GM13976 (cell line): ENCODE measurements around the gene ZSCAN29.

Experiments used
- DNase-seq: peaks from one replicate; pipeline ENCODE4 v3.0.0; 2012; ENCODE audit warnings: low spot score
- CTCF ChIP-seq: IDR thresholded peaks from 2 replicates; pipeline ENCODE4 v1.5.1; 2012; ENCODE audit warnings: borderline replicate concordance, mild to moderate bottlenecking; ENCODE audit not compliant: insufficient read depth; ENCODE audit errors: extremely low read depth, missing control alignments, control extremely low read depth
- in situ Hi-C: fragments of 300-500 bp; cut with MboI; formaldehyde crosslinking; loops from one replicate; pipeline ENCODE4 v1.12.0; 2022; ENCODE audit warnings: low sequenced_read_pairs, mixed read lengths, inconsistent platforms; ENCODE audit not compliant: unreplicated experiment

ZSCAN29 gene

GRCh38 chr15:43383070-43383469, 12.2 kb upstream of the ZSCAN29 start:
- TF ChIP-seq CTCF, result no peak
- DNase-seq, result peak; percentile 19
- in situ Hi-C loops, result no loop called here

GRCh38 chr15:43382310-43382709, 11.5 kb upstream of the ZSCAN29 start:
- in situ Hi-C loops, result no loop called here
- no peak for DNase-seq
- no peak for TF ChIP-seq CTCF

GRCh38 chr15:43378601-43379000, 7.8 kb upstream of the ZSCAN29 start:
- no peak for TF ChIP-seq CTCF
- in situ Hi-C loops, result no loop called here
- DNase-seq, result no peak

- peak; percentile 67 for DNase-seq
- TF ChIP-seq CTCF, result peak; percentile 71
- in situ Hi-C loops, result no loop called here
These were observed 5.3 kb upstream of the ZSCAN29 start for GRCh38 chr15:43376017-43376705.

- in situ Hi-C loops, result no loop called here
- no peak for DNase-seq
- no peak for TF ChIP-seq CTCF
These were observed 401 bp downstream of the ZSCAN29 start for GRCh38 chr15:43370310-43370974.

GRCh38 chr15:43361313-43361903, 9.4 kb downstream of the ZSCAN29 start:
- in situ Hi-C loops, result no loop called here
- TF ChIP-seq CTCF, result no peak
- no peak for DNase-seq

GRCh38 chr15:43360821-43361220, 10.0 kb downstream of the ZSCAN29 start:
- in situ Hi-C loops, result no loop called here
- no peak for DNase-seq
- no peak for TF ChIP-seq CTCF
